HG03135 (cell line): ENCODE data around the gene MEOX1.
"Not testable (repeated sequence)": the region's sequence is repeated elsewhere in the genome, so short reads cannot be mapped to it uniquely, and the experiment has no call there.

Experiments used
- ATAC-seq: cut with Tn5 transposase; IDR thresholded peaks from one replicate; pipeline ENCODE4 v1.9.1; 2021; ENCODE audit warnings: mild to moderate bottlenecking, moderate library complexity; ENCODE audit not compliant: unreplicated experiment

The MEOX1 gene

DNA sequence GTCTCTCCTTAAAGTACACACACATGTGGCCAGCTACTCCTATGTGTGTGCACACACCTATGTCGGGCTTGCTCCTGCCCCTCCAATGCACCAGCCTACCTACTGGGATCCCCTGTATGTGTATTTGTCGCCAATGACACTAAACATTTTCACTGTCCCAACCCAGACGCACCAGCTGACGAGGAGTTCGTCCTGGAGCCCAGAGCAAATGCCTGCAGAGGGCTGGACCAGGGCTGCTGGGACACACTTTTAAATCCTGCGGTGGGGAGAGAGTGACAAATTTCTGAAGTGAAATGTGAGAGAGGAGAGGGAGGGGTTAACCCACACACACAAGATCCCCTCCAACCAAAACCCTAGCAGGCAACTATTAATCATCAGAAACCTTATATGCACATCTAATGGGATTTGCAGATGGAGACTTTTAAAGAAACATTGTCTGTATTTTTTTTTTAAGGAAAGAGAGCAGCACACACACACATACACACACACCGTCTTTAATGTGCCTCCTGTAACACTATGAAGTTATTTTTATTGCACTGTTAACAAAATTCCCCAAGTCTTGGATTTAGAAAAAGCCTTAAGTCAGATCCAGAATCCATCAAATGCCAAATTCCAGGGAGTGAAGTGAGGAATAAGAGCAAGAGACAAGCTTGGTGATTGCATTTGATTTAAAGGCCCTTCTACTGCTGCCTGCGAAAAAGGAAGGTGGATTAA is at the start of gene MEOX1:
Gene MEOX1, minus strand, starts transcription at position 224 of the 714 bp plus-strand sequence. CDS start 388 bp downstream, outside the sequence.
- ATAC-seq: no peak

DNA sequence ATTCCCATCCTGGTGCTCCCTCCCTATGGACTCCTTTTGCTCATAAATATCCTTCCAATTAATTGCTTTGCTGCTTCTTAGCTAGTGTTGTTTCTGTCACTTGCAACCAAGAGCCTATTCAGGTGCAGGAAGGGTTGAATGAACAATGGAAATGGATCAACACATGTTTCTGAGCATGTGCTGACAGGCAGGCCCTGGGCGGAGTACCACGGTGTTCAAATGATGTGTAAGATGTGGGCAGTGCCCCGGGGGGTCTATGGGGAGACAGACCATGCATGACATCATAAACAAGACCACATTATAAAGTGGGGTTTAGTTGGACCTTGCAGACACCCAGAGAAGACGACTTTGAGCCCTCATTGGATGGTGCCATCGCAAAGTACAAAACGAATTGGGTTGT is 48.4 kb upstream of the MEOX1 start:
- ATAC-seq: no peak

DNA sequence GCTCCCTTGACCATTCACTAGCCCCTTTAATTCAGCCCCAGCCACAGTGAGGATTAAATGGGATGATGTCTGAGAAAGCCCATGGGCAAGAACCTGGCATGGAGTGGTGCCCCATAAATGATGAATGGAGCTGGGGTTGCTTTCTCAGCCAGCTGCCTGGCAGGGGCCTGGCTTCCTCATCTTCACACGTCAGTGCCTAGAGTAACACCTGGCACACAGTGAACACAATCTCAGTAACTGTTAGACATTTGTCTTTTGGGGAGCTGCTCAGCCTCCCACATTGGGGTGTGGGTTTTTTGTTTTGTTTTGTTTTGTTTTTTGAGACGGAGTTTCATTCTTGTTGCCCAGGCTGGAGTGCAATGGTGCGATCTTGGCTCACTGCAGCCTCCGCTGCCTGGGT is 47.5 kb upstream of the MEOX1 start:
- no peak for ATAC-seq

DNA sequence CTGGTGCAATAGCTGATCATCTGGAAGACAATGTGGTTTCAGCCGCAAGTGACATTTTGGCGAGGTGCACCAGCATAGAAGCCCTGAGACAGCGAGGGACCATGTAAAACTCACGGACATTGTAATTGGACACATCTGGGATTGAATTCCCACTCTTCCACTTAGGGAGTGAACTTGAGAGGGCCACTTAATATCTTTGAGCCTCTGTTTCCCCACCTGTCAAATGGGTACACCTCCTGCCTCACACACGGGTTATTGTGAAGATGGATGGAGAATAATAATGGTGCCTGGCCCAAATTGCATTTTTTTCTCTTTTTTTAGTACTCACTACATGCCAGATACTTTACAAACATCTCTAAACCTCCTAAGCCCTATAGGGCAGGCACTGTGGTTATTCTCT is 45.5 kb upstream of the MEOX1 start:
- no peak for ATAC-seq

DNA sequence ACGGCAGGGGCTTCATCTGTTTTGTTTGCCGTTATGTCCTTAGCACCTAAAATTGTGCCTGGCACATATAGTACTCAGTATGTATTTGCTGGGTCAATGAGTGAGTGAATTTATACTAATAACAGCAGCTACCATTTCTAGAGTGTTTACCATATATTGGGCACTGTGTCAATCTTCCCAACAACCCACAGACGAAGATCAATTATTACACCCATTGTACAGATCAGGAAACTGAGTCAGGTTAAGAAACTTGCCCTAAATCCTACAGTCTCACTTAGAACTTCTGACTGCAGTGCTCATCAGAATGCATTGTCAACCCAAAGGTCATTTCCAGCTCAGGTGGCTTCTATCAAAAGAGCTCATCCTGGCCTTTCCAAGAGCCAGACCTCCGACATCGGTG is 44.5 kb upstream of the MEOX1 start:
- ATAC-seq: no peak

DNA sequence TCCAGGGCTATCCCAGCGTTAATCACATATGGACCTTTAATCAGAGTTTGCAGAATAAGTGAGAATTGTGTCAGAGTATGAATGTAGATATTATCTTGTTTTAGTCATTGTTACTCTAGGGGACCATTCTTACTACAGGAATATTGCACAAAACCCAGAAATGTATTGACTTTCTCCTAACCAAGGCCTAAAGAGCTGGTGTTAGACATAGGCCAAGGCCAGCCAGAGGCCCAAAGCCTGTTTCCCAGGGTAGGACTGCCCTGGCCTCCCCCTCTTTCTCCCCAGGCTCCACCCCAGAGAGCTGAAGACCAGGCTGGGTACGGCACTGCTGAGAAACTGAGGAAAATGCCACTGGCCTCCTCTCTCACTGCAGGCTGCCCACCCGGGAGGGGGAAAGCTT is 41.9 kb upstream of the MEOX1 start:
- ATAC-seq: no peak

DNA sequence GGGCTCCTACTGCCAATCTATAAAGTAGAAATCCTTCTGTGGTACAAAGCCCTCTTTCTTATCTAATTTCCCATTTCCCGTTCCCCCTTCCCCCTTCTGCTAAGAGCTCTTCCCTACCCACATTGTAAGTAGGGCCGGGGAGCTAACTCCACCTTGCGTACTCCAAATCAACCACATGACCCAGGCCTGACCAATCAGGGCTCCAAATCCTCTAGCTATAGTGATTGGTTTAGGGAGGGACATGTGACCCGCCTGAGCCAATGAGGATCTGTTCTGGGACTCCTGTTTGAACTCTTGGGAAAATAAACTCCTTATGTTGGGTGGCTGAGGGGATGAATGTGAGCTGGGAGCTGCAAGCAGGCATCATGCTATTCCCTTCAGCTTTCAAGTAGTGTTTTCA is 40.9 kb upstream of the MEOX1 start:
- no peak for ATAC-seq

DNA sequence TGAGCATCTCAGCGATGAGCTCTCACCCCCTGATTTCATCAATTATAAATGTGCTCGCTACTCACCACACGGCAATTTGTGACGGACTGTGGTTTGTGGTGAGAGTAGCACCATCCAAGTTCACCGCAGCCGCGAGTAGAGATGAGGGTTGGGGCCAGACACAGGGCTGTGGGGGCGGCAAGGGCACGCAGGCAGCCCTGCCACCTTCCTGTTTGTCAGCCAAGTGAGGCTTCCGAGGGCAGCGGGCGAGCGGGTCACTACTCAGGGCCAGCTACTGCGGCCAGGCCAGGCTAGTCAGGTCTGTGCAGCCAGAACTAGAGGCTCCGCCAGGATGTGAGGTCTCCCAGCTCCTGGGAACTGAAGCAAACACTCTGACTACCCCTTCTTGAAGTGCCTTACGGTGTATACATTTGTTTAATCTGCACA is 39.6 kb upstream of the MEOX1 start:
- no peak for ATAC-seq

DNA sequence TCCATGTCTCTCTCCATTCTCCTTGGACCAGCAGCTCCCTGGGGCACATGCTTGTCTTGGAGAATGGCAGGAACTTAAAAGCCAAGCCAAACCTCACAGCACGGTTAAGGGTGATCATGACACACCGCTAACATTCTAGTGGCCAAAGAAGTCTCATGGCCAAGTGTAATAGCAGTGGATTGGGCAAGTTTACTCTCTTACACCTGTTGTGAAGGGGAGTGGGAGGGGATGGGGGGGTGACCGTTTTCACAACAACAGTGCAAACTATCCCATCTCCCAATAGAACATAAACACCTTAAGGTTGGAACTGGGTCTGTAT is 37.7 kb upstream of the MEOX1 start:
- ATAC-seq: no peak

DNA sequence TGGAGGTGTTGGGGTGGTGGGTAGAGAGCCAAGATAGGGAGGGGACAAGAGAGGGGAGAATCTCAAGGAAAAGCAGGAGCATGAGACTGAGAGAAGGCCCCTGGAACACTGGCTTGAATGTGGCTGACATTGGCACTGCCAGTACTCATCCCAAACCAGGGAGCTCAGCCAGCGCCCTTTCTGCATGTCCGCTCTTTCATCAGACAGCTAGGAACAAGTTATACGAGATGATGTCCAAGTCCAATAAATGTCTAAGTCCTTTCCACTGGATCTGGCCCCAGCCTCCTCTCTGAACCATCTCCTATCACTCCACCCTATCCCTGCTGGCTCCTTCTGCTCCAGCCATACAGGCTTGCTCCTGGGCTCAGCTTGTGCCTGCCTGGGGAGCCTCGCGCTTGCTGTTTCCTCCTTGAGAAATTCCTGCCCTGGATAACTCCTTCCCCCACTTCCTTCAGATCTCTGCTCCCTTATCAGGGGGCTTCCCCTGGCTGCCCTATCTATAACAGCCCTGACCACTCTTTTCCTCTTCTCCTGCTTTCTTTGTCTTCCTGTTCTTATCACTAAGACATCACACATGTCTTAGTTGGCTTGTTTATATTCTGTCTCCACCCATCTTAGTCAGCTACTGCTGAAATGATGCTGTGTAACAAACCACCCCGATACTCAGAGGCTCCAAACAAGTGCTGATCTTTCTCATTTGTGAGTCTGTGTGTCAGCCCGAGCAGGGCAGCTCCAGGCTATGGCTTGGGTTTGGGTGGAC is 37.1 kb upstream of the MEOX1 start:
- no peak for ATAC-seq

DNA sequence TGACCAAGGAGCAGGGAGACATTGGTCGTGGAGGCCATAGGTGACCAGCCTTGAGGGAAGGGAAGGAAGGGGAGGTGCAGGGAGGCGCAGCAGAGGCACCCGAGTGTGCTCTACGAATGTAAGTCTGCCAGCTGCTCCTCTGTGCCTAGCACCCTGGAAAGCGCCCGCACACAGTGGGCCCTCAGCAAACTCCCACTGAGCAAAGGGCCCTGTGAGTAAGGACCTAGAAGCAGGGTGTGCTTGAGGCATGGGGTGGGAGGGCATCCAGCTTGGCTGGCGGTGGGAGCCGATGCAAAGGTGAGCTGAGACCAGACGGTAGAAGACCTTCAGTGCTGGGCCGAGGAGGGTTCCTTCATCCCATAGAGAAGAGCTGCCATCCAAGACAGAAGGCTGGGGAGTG is 36.2 kb upstream of the MEOX1 start:
- no peak for ATAC-seq

DNA sequence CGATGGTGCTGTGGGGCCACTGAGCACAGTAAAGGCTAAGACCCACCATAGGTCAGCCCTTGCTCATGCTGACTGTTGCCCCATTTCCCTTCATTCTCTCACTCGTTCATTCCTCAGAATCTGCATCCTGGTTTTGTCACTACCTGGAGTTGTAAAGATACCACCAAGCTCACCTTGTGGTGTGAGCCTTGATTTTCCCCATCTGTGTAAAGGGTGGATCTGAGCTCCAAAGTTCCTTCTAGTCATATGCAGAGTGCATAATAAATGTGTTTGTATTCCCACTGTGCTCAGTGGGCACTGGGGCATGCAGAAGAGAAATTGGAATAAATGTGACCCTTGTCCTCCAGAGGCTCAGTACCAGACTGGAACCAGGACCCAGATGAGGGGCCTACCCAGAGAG is 35.2 kb upstream of the MEOX1 start:
- no peak for ATAC-seq

DNA sequence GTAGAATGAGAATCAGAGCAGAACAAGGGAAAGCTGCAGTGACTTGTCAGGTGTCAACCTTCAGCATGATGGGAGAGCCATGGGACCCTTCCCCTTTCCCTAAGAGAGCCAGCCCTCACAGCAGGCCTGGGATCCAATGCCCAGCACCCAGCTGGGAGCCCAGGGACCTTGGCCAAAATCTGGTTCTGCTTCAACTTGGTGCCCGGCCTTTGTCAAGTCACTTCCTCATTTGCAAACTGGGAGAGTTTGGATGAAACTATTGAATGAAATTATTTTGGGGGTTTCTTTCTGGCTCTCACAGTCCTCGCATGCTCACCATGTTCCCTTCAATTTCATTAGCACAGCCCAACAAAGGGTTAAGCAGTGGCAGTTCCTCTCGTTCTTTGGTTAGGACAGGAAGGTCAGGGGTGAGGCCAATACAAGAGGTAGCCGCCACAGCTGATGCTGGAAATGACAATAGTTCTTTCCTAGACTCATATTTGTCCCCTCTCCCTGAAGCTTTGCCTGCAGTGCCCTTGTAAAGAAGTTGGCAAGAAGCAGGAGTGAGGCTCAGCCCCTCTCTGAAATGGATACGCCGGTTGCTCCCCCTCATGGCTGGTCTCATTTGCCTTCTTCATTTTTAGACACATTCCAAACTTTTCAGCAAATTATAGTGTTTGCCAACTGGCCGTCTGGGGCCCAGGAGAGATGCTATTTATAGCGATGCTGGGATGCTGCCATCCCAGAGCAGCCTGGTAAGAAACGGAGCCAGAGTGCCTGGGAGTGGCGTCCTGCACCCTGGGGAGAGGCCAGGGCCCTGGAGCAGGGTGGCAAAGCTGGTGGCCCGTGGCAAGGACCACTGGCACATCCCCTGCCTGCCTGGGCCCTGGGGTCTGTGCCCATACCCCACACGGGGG is 34.5 kb upstream of the MEOX1 start:
- no peak for ATAC-seq

DNA sequence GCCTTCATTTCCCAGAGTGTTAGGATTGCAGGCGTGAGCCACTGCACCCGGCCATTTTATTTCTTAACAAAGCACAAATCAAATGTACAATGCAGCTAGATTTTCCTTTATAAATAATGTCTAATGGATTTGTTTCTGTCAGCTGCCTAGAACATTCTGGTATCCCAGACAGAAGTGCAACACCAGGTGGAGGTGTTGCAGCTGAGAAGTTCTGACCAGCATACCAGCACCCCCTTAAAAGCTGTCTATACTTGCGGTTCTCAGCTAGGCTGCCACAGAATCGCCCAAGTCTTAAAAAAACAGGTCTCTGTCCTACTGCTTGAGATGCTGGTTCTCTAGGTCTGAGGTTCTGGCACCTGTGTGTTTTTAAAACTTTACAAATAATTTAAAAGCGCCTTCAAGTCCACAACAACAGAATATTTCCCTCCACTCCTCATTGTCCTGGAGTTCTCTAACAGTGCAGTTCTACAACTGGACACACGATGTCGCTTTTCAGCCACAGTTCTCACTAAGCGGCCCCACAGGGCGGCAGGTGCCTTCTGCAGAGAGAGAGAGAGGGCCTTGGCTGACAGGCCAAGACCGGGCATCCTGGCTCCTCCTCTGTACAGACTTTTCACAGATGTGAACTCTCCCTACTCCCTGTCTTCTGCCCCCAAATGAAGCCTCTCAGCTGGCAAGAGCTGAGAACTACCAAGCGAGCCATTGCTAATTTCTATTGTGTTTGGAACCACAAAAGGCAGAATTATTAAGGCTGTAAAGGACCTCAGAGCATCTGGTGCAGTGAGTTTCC is 32.6 kb upstream of the MEOX1 start:
- no peak for ATAC-seq

DNA sequence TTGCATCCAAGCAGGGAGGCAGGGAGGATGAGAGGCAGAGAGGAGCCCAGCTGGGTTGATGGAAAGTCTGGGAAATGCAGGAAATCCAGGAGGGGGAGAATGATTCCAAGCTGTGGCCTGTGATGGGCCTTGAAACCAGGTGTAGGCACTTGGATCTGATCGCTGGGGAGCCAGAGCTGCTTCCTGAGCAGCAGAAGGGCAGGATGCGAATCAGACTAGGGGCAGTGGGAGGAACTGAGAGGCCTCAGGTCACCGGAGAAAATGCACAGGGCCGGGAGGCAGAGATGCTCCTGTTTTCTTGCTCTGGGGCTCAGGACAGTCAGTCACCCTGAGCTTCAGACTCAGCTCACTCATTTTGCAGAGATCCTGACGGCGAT is 29.6 kb upstream of the MEOX1 start:
- no peak for ATAC-seq

DNA sequence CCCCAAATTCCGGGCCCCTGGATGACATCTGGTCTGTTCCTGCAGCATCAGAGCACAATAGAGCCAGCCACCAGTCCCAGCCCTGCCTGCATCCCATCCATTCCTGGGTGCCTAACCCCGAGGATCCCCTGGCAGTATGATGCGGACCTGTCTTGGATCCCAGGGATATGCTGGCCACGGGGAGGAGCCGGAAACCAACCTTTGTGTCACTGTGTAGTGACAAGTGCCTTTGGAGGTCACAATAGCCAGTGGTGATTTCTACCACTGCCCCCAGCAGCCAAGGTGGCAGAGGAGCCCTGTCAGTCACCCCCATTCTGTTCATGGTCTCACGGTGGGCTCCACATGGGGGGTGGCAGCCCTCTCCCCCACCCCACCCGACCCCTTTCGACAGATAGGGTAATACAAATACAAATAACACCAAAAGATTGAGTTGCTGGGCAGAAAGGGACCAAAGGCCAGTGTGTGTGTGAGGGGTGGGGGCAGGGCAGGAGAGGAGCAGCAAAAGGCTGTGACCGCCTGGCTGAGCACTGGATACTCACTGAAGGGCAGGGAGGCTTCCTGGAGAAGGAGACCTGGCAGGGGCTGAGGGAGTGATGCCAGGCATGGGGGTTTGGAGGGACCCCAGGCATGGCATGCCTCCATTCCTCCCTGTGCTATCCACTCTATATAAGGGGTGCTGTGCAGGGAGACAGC is 29.0 kb upstream of the MEOX1 start:
- ATAC-seq: no peak

DNA sequence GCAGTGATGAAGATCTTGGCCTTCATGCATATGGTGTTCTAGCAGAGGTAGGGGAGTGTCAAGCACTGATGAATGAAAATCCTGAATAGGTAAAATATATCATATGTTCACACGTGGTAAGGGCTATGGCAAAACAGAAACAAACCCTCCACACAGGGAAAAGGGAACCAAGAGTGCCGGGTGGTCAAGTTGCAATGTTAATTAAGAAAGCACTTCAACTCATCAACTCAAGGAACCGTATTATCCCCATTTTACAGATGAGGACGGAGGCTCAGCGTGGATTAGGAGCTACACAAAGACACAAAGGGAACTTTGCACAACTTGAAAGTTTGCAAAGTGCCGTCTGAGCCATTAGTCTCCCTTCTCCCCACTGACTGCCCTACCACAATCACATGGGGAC is 28.1 kb upstream of the MEOX1 start:
- no peak for ATAC-seq

DNA sequence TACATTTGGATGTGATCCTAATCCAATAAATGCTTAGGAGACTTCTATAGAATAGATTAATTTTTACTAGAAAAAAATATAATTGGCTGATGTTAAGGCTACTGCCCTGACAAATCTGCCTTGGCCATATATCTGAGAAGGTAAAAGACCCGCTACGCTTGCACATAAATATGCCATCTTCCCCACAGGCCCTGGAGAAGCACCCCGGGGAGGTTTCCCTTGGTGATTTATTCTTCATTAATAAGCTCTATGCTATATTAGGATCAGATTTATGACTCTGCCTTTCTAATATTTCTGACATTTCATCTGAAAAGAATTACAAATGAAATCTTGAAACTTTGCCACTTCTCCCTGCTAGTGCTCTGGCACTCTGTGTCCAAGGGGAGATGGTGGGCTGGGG is 27.4 kb upstream of the MEOX1 start:
- no peak for ATAC-seq

DNA sequence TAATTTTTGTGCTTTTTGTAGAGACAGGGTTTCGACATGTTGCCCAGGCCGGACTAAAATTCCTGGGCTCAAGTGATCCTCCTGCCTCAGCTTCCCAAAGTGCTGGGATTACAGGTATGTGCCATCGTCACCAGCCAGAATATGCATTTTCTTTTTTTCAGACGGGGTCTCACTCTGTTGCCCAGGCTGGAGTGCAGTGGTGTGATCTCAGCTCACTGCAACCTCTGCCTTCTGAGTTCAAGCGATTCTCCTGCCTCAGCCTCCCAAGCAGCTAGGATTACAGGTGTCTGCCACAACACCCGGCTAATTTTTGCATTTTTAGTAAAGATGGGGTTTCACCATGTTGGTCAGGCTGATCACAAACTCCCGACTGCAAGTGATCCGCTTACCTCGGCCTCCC is 25.2 kb upstream of the MEOX1 start:
- ATAC-seq: not testable (repeated sequence)

DNA sequence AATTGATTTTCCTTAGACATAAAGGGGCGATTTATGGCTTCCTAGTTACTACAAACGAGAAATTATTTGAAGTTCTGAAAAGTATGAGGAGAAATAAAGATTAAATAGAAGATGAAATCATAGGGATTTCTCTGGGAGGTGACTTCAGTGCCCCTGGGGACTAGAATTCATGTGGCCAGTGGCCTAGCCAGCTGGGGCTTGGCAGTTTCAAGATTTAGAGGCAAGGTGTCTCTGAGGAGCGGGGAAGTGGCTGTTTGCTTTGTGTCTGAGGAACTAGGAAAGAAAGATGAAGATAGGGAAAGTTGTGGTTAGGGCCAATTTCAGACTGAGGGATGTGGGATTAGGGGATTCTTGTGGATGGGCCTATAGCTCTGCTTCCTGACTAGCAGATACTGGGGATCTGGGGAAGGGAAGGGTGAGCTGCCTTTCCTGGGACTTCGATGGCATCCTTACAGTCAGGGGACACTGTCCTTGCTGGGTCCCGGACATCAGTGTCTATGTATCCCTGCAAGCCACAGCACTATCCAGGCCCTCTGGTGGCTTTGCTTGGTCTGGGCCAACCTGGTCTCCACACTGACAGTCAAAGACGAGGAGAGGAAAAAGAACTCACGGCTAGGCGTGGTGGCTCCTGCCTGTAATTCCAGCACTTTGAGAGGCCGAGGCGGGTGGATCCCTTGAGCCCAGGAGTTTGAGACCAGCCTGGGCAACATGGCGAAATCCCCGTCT is 22.4 kb upstream of the MEOX1 start:
- no peak for ATAC-seq
